Measurements from ENCODE around the gene FAM200B.

The FAM200B gene

DNA sequence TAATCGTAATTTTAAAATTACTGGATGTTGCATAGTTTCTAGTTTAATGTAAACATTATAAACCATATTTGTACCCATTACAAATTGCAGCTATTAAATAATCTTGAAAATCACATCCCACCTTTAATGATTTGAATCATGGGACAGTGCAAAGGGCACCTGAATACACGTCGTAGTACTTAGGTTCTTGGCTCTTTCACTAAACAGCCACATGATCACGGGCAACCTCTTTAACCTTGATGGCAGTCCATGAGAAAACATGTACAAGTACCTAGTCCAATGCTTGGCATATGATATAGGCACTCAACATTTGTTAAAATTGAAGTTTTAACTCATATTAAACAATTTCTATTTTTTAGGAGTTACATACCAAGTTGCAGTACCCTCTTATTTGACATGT, 14.6 kb upstream of the FAM200B start:
- no peak for TF ChIP-seq CTCF (IDR thresholded peaks at IDR 0.05; ENCODE audit: low read depth, low read length, missing control alignments)
- H3K4me3 ChIP-seq (ENCODE audit: low read depth, low read length), result no peak overlapping the region
- in situ Hi-C loops (cut with HindIII; ENCODE audit: low sequenced_read_pairs), result no loop called here
- DNase-seq (ENCODE audit: low read depth), result no peak

- TF ChIP-seq CTCF (IDR thresholded peaks at IDR 0.05; ENCODE audit: low read depth, low read length, missing control alignments), result no peak
- no peak for DNase-seq (ENCODE audit: low read depth)
- in situ Hi-C loops (cut with HindIII; ENCODE audit: low sequenced_read_pairs), result no loop called here
Observed at GRCh38 chr4:15668566-15669435, 12.8 kb upstream of the FAM200B start.

DNA sequence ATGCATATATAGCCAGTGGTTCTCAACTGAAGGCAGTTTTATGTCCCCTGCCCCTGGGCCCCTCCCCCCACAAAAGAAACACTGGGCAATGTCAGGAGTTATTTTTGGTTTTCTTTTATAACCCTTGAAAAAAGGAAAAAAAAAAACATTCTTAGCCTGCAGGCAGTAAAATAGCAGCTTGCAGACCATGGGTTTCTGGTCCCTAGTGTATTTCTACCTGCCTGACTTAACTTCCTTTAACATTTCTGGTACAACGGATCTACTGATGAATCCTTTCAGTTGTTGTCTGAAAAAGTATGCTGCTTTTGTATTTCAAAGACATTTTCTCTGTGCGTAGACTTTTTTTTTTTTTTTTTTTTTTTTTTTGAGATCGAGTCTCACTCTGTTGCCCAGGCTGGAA, 11.1 kb upstream of the FAM200B start:
- TF ChIP-seq CTCF (IDR thresholded peaks at IDR 0.05; ENCODE audit: low read depth, low read length, missing control alignments), result no peak
- in situ Hi-C loops (cut with HindIII; ENCODE audit: low sequenced_read_pairs), result no loop called here
- no peak for DNase-seq (ENCODE audit: low read depth)
- no peak overlapping the region for H3K4me3 ChIP-seq (ENCODE audit: low read depth, low read length)

More at GRCh38 chr4:15668566-15669435, 12.8 kb upstream of the FAM200B start:
- no peak overlapping the region for H3K4me3 ChIP-seq (ENCODE audit: low read depth, low read length)

DNA sequence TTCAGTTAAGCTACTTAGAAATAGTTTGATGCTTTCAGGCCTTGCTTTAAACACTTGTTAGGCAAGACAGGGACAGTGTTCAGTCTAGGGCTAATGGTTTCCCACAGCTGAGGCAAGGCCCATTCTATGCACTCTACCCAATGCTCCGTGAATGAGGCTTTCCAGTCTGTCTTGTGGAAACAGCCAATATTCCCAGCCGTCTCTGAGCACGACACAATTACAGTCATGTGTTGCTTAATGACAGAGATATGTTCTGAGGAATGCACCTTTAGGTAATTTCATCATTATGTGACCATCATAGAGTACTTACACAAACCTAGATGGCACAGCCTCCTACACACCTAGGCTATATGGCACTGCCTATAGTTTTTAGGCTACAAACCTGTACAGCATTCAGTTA, 9.5 kb upstream of the FAM200B start:
- no peak for TF ChIP-seq CTCF (IDR thresholded peaks at IDR 0.05; ENCODE audit: low read depth, low read length, missing control alignments)
- in situ Hi-C loops (cut with HindIII; ENCODE audit: low sequenced_read_pairs), result no loop called here
- no peak for DNase-seq (ENCODE audit: low read depth)
- no peak overlapping the region for H3K4me3 ChIP-seq (ENCODE audit: low read depth, low read length)

- TF ChIP-seq CTCF (IDR thresholded peaks at IDR 0.05; ENCODE audit: low read depth, low read length, missing control alignments), result no peak
- in situ Hi-C loops (cut with HindIII; ENCODE audit: low sequenced_read_pairs), result no loop called here
- DNase-seq (ENCODE audit: low read depth), result no peak
- no peak overlapping the region for H3K4me3 ChIP-seq (ENCODE audit: low read depth, low read length)
Observed at GRCh38 chr4:15673337-15673736, 8.3 kb upstream of the FAM200B start.

- DNase-seq (ENCODE audit: low read depth), result no peak
- H3K4me3 ChIP-seq (ENCODE audit: low read depth, low read length), result no peak overlapping the region
- in situ Hi-C loops (cut with HindIII; ENCODE audit: low sequenced_read_pairs), result no loop called here
- TF ChIP-seq CTCF (IDR thresholded peaks at IDR 0.05; ENCODE audit: low read depth, low read length, missing control alignments), result no peak
Observed at GRCh38 chr4:15674046-15674445, 7.6 kb upstream of the FAM200B start.

Data from astrocyte of the cerebellum (primary cell).